GM18508 (cell line): Measurements from ENCODE around the gene SDK2.
"Not testable (repeated sequence)": the region's sequence is repeated elsewhere in the genome, so short reads cannot be mapped to it uniquely, and the experiment has no call there.

ENCODE experiments used
- ATAC-seq: cut with Tn5 transposase; IDR thresholded peaks from one replicate; pipeline ENCODE4 v1.9.1; 2021; ENCODE audit warnings: moderate number of reproducible peaks; ENCODE audit not compliant: insufficient read depth, unreplicated experiment

SDK2 gene

DNA sequence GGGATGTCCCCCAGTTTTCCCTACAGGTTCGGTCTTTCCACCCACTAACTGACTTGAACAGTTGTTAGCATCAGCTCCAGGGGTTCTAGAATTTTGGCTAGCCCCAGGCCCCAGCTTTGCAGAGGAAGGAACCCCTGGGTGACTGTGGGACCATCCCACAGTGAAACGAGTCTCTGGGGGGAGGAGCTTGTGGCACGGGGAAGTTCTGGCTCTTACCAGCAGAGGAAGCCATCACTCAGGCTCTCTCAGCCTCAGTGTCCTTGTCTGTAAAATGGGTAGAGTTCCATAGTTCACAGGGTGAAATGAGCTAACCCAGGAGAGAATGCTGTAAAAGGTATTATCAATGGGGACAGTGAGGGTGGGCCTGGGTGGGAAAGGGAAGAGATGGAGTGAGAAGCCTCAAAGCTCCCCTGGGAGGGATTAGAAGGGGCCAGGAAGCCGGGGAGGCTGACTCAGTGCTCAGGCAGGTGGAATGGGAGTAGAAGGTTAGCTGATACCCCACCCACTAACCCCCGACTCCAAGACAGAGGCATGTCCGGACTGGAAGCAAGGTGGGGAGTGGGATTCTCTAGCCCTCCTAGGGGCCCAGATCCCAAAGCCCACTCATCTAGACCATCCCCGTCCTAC, 301.6 kb downstream of the SDK2 start:
- no peak for ATAC-seq

DNA sequence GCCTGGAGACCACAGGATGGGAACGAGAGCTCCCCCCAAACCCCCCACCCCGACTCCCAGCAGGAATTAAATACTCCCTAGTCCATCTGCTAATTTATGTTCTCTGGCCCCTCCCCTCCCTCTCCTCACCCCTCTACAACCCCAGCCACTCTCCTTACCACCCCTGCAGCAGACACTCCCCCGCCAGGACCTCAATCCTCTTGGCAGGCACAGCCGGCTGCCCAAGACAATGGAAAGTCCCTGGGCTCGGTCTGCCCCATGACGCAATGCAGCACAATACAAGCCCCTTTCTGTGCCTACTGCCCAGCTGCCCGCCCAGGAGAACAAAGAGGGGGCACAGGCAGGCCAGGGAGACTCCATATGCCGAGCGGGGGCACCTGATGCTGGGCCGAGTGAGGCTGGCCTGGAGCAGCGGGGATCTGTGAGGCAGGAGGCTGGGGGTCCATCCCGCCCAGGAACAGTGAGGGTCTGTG, 302.2 kb downstream of the SDK2 start:
- no peak for ATAC-seq

DNA sequence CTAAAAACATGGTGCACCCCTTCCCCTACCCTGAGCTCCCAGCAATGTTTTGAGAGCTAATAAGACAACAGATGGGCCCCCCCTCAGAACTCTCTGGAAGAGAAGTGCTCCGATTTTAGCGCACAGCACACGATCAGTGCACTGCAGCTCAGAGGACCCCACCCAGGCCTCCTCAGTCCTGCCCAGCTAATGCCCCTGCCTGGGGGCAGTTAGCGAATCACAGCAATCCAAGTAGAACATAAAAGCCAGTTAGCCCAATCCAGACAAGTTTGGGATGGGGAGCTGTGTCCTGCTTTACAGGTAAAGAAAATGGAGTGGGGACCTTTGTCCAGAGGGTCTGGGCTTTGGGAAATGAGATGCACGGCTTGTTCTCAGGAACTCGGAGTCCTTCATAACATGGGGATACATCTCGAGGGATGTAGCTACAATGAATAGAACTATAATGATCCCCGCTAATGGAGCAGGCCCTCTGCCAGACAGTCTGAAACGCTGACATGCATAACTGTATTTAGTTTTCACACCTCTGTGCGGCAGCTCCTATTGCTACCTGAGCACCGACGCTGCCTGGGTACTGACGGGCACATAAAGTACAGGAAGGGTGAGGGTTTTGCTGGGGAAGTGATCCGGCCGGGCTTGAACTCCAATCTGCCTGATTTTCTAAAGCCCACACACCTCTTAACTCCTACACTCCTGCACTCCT, 302.7 kb downstream of the SDK2 start:
- no peak for ATAC-seq

DNA sequence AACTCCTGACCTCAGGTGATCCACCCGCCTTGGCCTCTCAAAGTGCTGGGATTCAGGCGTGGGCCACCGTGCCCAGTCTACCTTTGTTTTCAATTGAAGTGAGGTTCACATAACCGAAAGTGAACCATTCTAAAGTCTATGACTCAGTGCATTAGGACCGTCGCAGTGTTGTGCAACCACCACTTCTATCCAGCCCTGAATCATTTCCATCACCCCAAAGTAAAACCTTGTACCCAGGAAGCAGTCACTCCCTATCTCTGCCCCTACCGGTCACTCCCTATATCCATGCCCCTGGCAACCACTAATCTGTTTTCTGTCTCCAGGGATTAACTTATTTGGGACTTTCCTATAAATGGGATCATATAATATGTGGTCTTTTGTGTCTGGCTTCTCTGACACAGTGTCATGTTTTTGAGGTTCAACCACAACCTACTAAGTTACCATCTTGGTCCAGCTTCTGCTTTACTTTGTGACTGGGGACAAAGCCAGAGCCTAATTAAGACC, 304.1 kb downstream of the SDK2 start:
- no peak for ATAC-seq

DNA sequence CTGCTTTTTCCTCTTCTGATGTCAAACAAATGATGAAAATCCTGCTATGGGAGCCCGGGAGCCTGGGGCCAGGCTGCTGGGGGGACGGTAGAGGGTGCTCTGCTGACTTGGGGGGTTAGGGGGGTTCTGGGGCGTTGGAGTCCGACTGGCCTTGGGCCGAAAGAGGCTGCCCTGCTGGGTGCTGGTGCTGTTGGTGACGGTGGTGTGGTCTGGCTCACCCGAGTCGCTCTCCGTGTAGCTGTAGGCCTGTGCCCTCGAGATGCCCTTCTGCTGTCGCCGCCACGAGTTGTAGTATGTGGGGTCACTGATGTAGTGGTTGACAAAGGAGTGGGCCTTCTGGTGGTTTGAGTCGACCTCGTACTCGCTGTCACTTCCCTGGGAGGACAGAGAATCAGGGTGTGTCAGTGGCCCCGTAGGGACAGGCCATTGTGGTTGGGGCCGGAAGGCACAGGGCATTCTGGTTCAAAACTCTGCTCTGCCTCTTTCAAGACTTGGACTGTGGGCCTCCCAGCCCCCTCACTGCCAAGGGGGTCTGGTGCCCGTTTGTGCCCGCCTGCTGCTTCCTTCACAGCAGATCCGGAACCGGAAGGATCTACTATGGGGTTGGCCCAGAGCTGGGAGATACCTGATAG, 305.6 kb downstream of the SDK2 start:
- ATAC-seq = no peak

DNA sequence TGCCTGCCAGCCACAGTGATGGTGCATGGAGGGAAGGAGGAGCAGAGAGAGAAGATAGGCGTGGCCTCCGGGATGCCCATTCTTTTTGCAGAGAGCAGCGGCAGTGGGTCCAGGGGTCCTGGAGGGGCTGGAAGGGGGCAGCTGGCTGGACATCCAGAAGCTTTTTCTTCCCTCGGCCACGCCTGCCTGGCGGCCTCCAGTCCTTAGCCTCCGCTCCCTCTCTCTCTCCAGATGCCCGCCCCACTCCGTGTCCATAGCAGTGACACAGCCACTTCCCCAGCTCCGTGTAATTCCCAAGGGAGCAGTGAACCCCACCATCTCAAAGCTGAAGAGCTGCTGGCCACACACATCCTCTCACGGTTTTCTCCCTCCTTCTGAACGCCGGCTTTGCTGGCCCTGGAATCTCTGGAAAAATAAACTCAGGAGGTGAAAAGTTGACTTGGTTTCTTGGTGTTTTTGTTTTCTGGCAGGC, 306.2 kb downstream of the SDK2 start:
- no peak for ATAC-seq

DNA sequence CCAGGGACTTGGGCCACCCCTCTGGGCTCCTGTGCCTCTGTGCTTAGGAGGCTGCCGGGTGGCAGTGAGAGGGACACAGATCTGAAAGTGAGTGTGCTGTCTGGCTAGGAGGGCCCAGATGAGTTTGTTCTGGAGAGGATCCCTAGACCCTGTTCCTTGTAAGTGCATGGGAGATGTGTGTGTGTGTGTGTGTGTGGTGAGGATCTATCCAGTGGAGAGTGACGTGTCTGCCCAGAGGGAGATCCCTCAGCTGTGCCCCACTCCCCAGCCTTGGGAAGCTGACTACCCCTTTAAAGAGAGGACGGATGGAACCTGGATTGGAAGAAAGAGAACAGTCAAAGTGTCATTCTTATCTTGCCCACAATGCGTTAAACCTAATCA, 306.9 kb downstream of the SDK2 start:
- ATAC-seq = no peak

DNA sequence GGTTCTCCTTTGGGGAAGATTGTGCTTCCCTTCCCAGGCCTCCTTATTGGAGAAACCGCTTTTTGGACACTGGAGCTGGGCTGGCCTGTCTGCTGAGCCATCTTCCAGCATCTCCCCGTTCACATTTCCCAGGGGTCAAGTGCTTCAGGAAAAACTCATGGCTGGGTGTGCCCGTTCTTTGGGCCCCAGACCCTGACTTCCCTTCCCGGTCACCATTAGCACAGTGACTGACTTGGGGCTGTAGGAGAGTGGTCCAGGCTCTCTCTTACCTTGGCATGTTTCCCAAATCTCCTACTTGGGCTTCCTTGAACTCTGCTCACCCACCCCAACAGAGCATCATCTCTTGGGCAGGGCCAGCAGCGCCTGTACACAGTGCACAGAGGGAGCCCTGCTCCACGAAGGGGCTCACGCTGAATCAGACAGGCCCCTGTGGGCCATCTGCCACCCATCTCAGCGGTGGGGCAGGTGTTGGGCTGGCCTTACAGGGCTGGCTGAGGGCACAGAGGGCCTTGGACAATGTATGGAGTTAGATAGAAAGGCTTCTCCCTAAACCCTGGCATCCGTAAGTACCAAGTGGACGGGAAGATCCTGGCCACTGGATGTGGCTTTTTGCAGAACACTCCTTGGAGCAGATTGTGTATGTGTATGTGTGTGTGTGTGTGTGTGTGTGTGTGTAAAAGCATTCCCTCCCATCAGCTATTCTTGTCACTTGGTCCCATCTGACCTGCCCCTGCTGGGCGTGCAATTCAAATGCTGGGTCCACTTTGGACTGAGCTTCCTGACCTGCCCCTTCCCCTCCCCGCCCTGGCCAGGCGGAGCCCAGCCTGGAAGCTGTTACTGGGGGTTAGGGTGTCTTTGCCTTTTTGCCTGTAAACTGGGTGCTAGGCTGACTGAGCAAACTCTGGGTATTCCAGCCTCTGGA, 307.6 kb downstream of the SDK2 start:
- ATAC-seq = no peak

DNA sequence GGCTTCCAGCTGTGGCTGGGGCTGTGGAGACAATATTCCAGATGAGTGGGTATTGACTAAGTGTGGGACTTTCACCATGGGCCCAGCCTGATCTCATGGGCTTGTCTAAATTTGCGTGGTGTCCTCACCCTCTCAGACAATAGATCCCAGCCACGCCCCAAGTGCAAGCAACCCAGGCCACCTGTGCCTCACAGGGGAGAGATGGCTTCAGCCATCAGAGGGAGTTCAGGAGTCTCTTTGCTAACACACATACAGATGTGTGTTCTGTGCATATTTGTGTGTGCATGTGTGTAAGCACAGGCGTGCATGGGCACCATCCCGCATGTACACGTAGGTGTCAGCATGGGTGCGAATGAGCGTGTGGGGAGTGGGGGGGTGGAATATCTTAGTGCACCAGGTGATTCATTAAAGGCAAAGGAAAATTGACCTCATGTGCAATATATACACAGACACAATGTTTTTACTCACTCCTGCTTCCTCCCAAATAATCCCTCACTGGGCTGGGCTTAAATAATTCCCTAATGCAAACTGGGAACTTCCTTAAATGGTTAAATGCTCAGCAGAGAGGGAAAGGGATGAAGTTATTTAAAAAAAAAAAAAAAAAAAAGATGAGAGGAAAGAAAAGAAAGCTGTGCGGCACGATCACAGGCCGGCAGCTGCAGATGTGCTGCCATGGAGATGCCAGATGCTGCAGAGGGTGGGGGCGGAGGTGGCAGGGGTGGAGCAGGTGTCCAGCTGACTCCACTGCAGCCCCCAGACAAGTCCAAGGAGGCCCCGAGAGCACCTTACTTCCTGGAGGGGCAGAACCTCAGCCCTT, 308.4 kb downstream of the SDK2 start:
- ATAC-seq = no peak

DNA sequence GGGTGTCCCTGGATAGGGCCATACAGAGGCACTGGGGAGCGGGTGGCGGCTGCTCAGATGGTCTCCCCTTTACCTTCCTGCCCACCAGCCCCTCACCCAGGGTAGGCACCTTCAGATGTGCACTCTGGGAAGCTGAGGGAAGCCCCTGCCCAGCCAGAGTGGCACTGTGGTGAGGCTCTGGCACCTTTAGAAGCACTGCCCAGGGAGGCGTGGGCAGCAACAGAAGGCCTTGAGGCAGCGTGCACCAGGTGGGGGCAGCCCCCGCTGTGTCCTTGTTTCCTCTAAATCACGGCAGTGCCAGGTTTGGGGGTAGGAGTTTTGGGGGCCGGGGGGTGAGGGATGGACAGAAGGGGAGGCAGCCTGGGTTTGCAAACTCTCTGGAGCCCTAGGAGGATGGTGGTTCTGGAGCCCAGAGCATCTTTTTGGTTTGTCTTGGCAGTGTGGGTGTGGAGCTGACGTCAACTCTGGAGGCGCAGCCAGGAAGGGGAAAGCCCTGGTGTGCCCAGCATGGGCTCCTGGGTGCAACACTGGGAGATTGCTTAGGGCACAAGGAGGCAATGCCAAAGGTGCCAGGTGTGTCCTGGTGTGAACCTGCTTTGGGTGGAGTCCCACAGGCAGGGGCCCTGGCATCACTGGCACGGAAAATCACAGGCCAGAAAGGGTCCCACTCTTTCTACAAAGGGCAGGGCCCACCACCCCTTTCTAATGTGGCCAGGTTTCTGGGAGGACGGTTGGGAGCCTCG, 309.3 kb downstream of the SDK2 start:
- no peak for ATAC-seq

DNA sequence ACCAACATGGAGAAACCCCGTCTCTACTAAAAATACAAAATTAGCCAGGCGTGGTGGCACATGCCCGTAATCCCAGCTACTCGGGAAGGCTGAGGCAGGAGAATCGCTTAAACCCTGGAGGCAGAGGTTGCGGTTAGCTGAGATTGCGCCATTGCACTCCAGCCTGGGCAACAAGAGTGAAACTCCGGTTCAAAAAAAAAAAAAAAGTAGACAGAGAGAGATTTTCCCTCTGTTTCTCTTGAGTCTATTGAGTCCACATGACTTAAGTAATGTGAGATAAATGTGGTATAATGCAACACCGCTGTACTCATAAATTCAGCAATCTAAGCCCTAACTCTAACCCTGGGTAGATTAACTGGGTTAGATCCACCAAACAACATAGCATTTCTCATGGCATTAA, 310.8 kb downstream of the SDK2 start:
- not testable (repeated sequence) for ATAC-seq

DNA sequence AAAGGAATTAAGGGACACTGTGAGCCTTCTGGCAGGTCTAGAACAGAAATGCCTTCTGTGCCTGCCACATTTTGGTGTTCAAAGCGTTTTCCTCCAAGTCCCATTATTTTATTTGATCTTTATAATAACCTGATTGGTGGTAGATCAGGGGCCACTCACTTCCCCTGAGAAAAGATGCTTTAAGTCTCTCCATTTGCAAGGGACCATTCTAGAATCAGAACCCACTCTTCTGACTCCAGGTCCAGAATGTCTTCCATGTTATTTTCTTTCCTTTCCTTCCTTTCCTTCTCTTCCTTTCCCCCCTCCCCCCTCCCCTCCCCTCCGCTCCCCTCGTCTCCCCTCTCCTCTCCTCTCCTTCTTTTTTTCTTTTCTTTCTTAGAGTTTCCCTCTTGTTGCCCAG, 313.2 kb downstream of the SDK2 start:
- ATAC-seq = no peak

DNA sequence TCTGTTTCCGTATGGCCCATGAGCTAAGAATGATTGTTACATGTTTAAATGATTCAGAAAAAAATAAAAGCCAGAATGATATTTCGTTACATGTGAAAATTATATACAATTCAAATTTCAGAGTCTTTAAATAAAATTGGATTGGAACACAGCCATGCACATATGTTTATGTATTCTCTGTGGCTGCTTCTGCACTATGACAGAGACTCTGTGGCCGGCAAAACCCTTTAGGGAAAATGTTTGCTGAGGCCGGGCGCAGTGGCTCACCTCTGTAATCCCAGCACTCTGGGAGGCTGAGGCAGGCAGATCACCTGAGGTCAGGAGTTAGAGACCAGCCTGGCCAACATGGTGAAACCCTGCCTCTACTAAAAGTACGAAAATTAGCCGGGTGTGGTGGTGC, 316.6 kb downstream of the SDK2 start:
- no peak for ATAC-seq

DNA sequence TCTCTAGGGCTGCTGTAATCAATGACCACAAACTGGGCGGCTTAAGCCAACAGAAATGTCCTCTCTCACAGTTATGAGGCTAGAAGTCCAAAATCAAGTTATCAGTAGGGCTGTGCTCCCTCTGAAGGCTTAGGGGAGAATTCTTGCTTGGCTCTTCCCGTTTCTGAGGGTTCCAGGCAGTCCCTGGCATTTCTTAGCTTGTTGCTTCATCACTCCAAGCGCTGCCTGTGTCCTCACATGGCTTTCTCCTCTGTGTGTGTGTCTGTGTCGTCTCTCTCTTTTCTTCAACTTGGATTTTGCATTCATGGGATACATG, 318.8 kb downstream of the SDK2 start:
- no peak for ATAC-seq

DNA sequence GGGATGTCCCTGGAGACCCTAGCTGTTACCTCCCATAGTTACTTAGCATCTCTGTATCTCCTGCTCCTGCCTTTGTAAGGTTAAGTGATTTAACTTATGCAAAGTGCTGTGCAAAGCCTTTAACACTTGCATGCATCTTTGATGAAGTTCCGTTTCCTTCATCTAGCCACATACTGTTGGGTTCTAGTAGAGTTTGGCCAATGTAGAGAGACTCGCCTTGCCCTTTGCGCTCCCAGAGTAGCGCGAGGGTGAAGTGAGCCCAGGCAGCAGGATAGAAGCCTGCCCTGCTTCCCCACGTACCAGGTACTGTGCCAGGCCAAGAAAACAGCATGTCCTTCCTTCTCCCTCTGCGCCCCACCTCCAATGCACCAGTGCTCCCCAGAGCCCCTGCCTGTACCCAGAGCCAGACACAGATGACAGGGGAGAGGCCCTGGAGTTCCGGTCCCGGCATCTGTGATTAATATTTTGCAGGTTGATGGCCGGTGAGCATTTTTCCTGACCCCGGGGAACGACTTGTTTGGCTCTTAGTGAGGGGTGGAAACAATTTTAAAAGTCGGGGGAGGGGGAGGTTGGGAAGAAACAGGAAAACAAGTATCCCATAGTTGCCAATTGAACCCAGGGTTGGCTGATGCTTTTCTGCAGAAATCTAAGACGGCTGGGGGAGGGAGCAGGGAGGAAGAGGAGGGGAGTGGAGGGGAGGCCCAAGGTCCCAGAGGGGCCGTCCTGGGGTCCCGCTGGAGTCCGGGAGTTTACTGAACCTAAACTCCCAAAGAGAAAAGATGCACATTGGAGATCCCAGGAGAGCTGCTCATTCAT, 319.3 kb downstream of the SDK2 start:
- no peak for ATAC-seq

DNA sequence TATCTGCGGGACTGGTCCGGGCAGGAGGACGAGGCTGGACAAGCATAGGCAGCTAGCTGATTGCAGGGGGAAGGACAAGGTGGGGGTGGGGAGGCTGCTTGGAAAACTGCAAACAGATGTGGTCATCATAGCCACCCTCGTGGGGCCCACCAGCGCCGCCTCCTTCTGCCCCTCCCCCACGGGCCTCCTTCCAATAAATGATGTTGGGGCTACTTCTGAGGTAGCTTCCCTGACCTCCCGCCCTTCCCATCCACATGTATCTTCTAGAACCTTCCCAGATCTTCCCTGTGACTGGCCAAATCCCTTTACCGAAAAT, 320.1 kb downstream of the SDK2 start:
- ATAC-seq = no peak

DNA sequence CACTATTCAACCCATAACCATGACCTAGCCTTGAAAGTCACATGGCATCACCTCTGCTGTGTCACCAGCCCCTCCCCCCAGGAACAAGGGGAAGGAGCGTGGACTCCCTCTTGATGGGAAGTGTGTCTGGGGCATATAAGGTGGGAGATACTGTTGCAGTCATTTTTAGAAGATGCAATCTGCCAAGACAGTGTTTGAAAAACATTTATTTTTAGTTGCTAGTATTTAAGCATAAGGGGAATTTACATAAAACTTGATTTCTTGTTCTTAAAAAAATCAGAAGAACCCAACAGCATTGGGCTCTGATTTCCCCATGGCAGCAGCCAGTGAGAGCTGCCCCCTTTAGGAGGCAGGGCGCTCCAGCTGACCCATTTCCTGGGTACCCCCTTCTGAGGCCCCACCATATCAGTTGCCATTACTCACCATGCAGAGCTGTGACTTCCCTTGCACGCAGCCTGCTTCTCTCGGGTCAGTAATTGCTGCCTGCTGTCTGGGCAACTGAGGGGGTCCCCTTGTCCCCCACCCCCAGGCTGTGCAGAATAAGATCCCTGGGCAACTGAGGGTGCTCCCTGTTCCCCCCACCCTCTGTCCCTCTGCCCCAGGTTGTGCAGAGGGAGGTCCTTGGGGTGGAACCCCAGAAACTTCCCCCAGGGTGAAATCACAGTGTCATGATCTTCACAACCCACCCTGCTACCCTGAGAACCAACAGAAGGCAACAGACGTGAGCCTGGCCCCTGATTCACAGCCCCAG, 320.7 kb downstream of the SDK2 start:
- no peak for ATAC-seq
